ENCODE results near the gene SORBS1.

Gene SORBS1

GRCh38 chr10:95303950-95304349 lies 257.2 kb downstream of the SORBS1 start:
- DNase-seq (ENCODE audit: extremely low read depth in 1 of 2, low read depth in 1 of 2) = no peak

- DNase-seq (ENCODE audit: extremely low read depth in 1 of 2, low read depth in 1 of 2) = no peak
Measured at GRCh38 chr10:95303535-95303934, 257.6 kb downstream of the SORBS1 start.

- DNase-seq (ENCODE audit: extremely low read depth in 1 of 2, low read depth in 1 of 2) = no peak
Measured at GRCh38 chr10:95300022-95300539, 261.1 kb downstream of the SORBS1 start.

- DNase-seq (ENCODE audit: extremely low read depth in 1 of 2, low read depth in 1 of 2) = no peak
Measured at GRCh38 chr10:95297402-95297801, 263.8 kb downstream of the SORBS1 start.

- DNase-seq (ENCODE audit: extremely low read depth in 1 of 2, low read depth in 1 of 2) = no peak
Measured at GRCh38 chr10:95296764-95297163, 264.4 kb downstream of the SORBS1 start.

- peak in 1 of 2 donors; percentile 8 for DNase-seq (ENCODE audit: extremely low read depth in 1 of 2, low read depth in 1 of 2)
Measured at GRCh38 chr10:95295031-95295755, 266.0 kb downstream of the SORBS1 start.

GRCh38 chr10:95293631-95294030 lies 267.5 kb downstream of the SORBS1 start:
- DNase-seq (ENCODE audit: extremely low read depth in 1 of 2, low read depth in 1 of 2) = no peak

- DNase-seq (ENCODE audit: extremely low read depth in 1 of 2, low read depth in 1 of 2) = no peak
Measured at GRCh38 chr10:95291365-95292039, 269.7 kb downstream of the SORBS1 start.

- peak in 1 of 2 donors; percentile 4 for DNase-seq (ENCODE audit: extremely low read depth in 1 of 2, low read depth in 1 of 2)
Measured at GRCh38 chr10:95290461-95291364, 270.5 kb downstream of the SORBS1 start, which contains the start of gene PDLIM1. Gene PDLIM1 (minus strand): TSS chr10:95291003. CDS start chr10:95290915, 88 bp downstream.

- DNase-seq (ENCODE audit: extremely low read depth in 1 of 2, low read depth in 1 of 2) = no peak
Measured at GRCh38 chr10:95289921-95290421, 271.2 kb downstream of the SORBS1 start.

- no peak for DNase-seq (ENCODE audit: extremely low read depth in 1 of 2, low read depth in 1 of 2)
Measured at GRCh38 chr10:95289003-95289920, 271.9 kb downstream of the SORBS1 start.

GRCh38 chr10:95288303-95288702 lies 272.9 kb downstream of the SORBS1 start:
- DNase-seq (ENCODE audit: extremely low read depth in 1 of 2, low read depth in 1 of 2) = no peak

- DNase-seq (ENCODE audit: extremely low read depth in 1 of 2, low read depth in 1 of 2) = no peak
Measured at GRCh38 chr10:95287281-95287680, 273.9 kb downstream of the SORBS1 start.

GRCh38 chr10:95286707-95287106 lies 274.5 kb downstream of the SORBS1 start:
- no peak for DNase-seq (ENCODE audit: extremely low read depth in 1 of 2, low read depth in 1 of 2)

GRCh38 chr10:95285556-95285955 lies 275.6 kb downstream of the SORBS1 start:
- no peak for DNase-seq (ENCODE audit: extremely low read depth in 1 of 2, low read depth in 1 of 2)

GRCh38 chr10:95284807-95285206 lies 276.4 kb downstream of the SORBS1 start:
- no peak for DNase-seq (ENCODE audit: extremely low read depth in 1 of 2, low read depth in 1 of 2)

GRCh38 chr10:95282107-95282506 lies 279.1 kb downstream of the SORBS1 start:
- DNase-seq (ENCODE audit: extremely low read depth in 1 of 2, low read depth in 1 of 2) = no peak

GRCh38 chr10:95281206-95281605 lies 280.0 kb downstream of the SORBS1 start:
- no peak for DNase-seq (ENCODE audit: extremely low read depth in 1 of 2, low read depth in 1 of 2)

- DNase-seq (ENCODE audit: extremely low read depth in 1 of 2, low read depth in 1 of 2) = no peak
Measured at GRCh38 chr10:95280637-95281036, 280.5 kb downstream of the SORBS1 start.

All from activated CD8-positive, alpha-beta memory T cell treated with anti-CD3 and anti-CD28 coated beads for 1 hour (primary cell).